Natural killer cell (primary cell): ENCODE data around the gene SGCA. TPM values are rescaled to one million over a fixed set of nuclear protein-coding genes. Genes with fewer than 3 reads are reported as not detected.

Experiments used
- ATAC-seq, 3 donors: fragments of 150-1000 bp in 2 of 3; fragments of 200-7000 bp in 1 of 3; cut with Tn5 transposase; 1 replicate in 1 of 3; 2 replicates in 2 of 3; pipeline ENCODE4 v1.10.0; 2021; ENCODE audit warnings: mild to moderate bottlenecking in 2 of 3, moderate library complexity in 2 of 3
- DNase-seq, 2 donors: peaks; one replicate each; pipeline versions ENCODE4 v3.0.0 to v3.0.0-alpha.2; 2013 to 2021; ENCODE audit warnings: mixed read lengths in 1 of 2
- H3K27ac ChIP-seq: one replicate; pipeline ENCODE4 v1.5.1; 2013; ENCODE audit warnings: mild to moderate bottlenecking, low read length
- H3K27me3 ChIP-seq: one replicate; pipeline ENCODE4 v1.6.1; 2013; ENCODE audit warnings: low read length; ENCODE audit not compliant: control insufficient read depth, insufficient read depth
- H3K36me3 ChIP-seq: one replicate; pipeline ENCODE4 v1.6.1; 2013; ENCODE audit warnings: low read length; ENCODE audit not compliant: control insufficient read depth, insufficient read depth
- H3K4me1 ChIP-seq: one replicate; pipeline ENCODE4 v1.6.1; 2013; ENCODE audit warnings: low read length; ENCODE audit not compliant: control insufficient read depth, insufficient read depth
- H3K4me3 ChIP-seq: one replicate; pipeline ENCODE4 v1.5.1; 2013; ENCODE audit warnings: low read length
- H3K9me3 ChIP-seq: one replicate; pipeline ENCODE4 v1.6.1; 2013; ENCODE audit warnings: low read length; ENCODE audit not compliant: control insufficient read depth, insufficient read depth
- H3K27ac Mint-ChIP-seq, 2 donors: one replicate each; pipeline ENCODE4 v1.8.0; 2022; ENCODE audit warnings: mild to moderate bottlenecking in 2 of 2, mixed read lengths in 2 of 2, moderate library complexity in 1 of 2
- H3K27me3 Mint-ChIP-seq, 2 donors: one replicate each; pipeline ENCODE4 v1.8.0; 2022; ENCODE audit warnings: low read depth in 2 of 2, mixed read lengths in 2 of 2
- H3K36me3 Mint-ChIP-seq: one replicate; pipeline ENCODE4 v1.8.0; 2022; ENCODE audit warnings: mixed read lengths
- H3K4me1 Mint-ChIP-seq, 2 donors: one replicate each; pipeline ENCODE4 v1.8.0; 2022; ENCODE audit warnings: mixed read lengths in 2 of 2
- H3K4me3 Mint-ChIP-seq: one replicate; pipeline ENCODE4 v1.8.0; 2022; ENCODE audit warnings: mild to moderate bottlenecking, moderate library complexity, mixed read lengths
- H3K9me3 Mint-ChIP-seq, 2 donors: one replicate each; pipeline ENCODE4 v1.8.0; 2022; ENCODE audit warnings: mixed read lengths in 2 of 2
- WGBS: methylation state at CpG from one replicate; pipeline ENCODE4 v1.1.7; 2013; ENCODE audit warnings: missing lambda C conversion rate; ENCODE audit not compliant: insufficient coverage; 5-methylcytosine and 5-hydroxymethylcytosine counted together
- intact Hi-C: fragments of 100-400 bp; cut with micrococcal nuclease; formaldehyde crosslinking; loops from one replicate; pipeline ENCODE4 v1.14.2; 2022
- total RNA-seq, 4 donors: library from RNA; stranded (reverse); fragments of 120-200 nt in 1 of 4; gene quantifications; one replicate each; pipeline versions ENCODE4 v1.2.3 to v1.2.4, GENCODE V29; 2013 to 2022
- TF ChIP-seq, protein P1 (sequence below): fragments of 200-600 bp; IDR thresholded peaks from one replicate; pipeline ENCODE4 v1.8.0; 2022; ENCODE audit warnings: antibody characterized with exemption

The SGCA gene
- total RNA-seq, 3 donors from 2014 or later (not counting 1 experiment from before 2014, with no cell fraction given), result not detected

DNA sequence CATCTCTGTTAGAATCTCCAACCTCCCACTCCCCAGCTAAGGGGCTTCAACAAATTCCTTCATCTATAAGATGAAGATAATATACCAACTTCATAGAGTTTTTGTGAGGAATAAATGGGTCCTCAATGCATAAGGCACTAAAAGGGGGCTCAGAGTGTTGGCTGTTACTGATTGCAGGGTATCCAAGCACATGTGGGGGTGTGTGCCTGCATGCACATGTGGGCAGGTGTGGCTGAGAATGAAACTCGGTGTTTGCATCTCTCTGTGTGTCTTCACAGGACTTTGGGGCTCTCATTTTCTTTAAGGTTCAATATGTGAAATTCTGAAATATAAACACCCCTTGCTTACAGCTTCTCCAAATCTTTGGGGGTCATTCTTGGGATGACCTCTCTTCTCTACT is 11.2 kb upstream of the SGCA start:
- ATAC-seq, result no peak
- Mint-ChIP-seq H3K9me3 (no peaks in the 10 kb centered on the region), H3K27me3 (no peaks in the 10 kb centered on the region)

DNA sequence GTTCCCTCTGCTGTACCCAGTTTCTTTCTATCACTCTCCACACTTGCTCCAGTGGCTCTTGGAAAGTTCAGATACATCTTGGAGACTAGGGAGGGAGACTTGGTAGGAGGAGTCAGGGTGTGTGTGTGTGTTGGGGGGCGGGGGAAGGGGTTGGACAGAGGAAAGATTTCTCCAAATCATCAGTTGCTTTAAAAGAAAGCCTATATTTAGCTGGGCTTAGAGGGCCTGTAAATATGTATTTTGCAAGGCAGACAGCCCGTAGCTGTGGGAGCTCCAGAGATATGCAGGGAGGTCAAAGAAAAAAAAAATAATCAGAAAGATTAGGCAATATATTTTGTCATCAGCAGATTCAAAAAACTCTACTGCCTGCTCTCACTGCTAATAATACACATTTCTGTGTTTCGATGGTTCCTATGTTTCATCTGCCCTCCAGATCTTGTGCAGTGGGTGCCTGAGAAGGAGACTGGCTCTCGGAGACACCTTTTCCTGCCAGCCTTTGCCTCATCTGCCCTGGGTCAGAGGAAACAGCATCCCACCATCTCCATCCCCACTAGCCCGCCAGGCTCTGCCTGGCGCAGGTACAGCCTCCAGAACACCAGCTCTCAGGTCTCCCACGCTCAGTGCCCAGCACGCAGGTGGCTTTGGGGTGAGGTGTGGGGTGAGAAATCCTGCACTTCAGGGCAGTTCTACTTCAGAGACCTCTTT is 10.5 kb upstream of the SGCA start:
- Histone ChIP-seq H3K4me1 (peaks cover 35% of the 10 kb centered on the region), H3K36me3 (no peaks in the 10 kb centered on the region), H3K27me3 (no peaks in the 10 kb centered on the region), H3K4me3 (no peak overlapping the region), H3K27ac (no peak overlapping the region), H3K9me3 (no peaks in the 10 kb centered on the region)
- Mint-ChIP-seq H3K4me3 (no peak overlapping the region), H3K27ac (no peak overlapping the region), H3K9me3 (no peaks in the 10 kb centered on the region), H3K4me1 (peaks cover 13 to 20% of the 10 kb centered on the region in 2 donors), H3K36me3 (no peaks in the 10 kb centered on the region), H3K27me3 (no peaks in the 10 kb centered on the region)
- WGBS, result 88% methylated on average over 8 of the region's 8 CpGs
- TF ChIP-seq, protein P1, sequence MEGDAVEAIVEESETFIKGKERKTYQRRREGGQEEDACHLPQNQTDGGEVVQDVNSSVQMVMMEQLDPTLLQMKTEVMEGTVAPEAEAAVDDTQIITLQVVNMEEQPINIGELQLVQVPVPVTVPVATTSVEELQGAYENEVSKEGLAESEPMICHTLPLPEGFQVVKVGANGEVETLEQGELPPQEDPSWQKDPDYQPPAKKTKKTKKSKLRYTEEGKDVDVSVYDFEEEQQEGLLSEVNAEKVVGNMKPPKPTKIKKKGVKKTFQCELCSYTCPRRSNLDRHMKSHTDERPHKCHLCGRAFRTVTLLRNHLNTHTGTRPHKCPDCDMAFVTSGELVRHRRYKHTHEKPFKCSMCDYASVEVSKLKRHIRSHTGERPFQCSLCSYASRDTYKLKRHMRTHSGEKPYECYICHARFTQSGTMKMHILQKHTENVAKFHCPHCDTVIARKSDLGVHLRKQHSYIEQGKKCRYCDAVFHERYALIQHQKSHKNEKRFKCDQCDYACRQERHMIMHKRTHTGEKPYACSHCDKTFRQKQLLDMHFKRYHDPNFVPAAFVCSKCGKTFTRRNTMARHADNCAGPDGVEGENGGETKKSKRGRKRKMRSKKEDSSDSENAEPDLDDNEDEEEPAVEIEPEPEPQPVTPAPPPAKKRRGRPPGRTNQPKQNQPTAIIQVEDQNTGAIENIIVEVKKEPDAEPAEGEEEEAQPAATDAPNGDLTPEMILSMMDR, result no peak
- no peak for ATAC-seq
- intact Hi-C loops, result no loop called here
- DNase-seq, result no peak

More for the DNA sequence above, 11.2 kb upstream of the SGCA start:
- TF ChIP-seq, protein P1, result no peak
- WGBS, result 67% methylated on average over 1 of the region's 1 CpG
- Histone ChIP-seq H3K36me3 (no peaks in the 10 kb centered on the region), H3K27me3 (no peaks in the 10 kb centered on the region), H3K27ac (no peak overlapping the region), H3K4me1 (peaks cover 35% of the 10 kb centered on the region), H3K9me3 (no peaks in the 10 kb centered on the region), H3K4me3 (no peak overlapping the region)
- Mint-ChIP-seq H3K4me3 (peak overlapping the region; percentile 6), H3K4me1 (peaks cover 13 to 20% of the 10 kb centered on the region in 2 donors), H3K36me3 (no peaks in the 10 kb centered on the region), H3K27ac (peak overlapping the region in 1 of 2 donors; percentile 14)
- intact Hi-C loops, result loop anchor here (5.0 kb wide), 1 partner anchor 57 kb away; the partner anchor contains the start of gene PDK2
- DNase-seq, result no peak

DNA sequence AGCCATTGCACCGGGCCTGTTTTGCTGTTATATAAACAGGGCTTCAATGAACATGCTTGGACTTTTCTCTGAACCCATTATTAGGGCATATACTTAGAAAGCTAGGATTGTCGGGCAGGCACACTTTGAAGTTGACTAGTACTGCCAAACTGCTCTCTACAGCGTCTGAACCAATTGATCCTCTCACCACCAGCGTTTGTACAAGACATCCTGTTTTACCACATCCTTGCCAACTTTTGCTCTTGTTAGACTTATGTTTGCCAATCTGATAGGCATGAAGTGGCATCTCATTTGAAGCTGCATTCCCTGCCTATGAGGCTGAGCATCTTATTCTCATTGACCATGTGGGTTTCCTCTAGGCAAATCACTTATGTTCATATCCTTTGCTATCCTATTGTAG is 7.9 kb upstream of the SGCA start:
- Histone ChIP-seq H3K9me3 (no peaks in the 10 kb centered on the region), H3K27me3 (no peaks in the 10 kb centered on the region), H3K4me1 (peaks cover 31% of the 10 kb centered on the region), H3K27ac (no peak overlapping the region), H3K36me3 (no peaks in the 10 kb centered on the region), H3K4me3 (no peak overlapping the region)
- Mint-ChIP-seq H3K27ac (no peak overlapping the region), H3K27me3 (peaks cover 0 to 6% of the 10 kb centered on the region in 2 donors), H3K9me3 (no peaks in the 10 kb centered on the region), H3K4me3 (no peak overlapping the region), H3K36me3 (no peaks in the 10 kb centered on the region), H3K4me1 (peaks cover 23 to 27% of the 10 kb centered on the region in 2 donors)
- intact Hi-C loops, result no loop called here
- peak in 1 of 2 donors; percentile 46 for DNase-seq
- WGBS, result 48% methylated on average over 4 of the region's 4 CpGs
- ATAC-seq, result no peak
- TF ChIP-seq, protein P1, result no peak
